RWPE2 (cell line): Measurements from ENCODE around the gene PRMT9.

Source experiments
- ATAC-seq: fragments of 200-7000 bp; cut with Tn5 transposase; 3 replicates; pipeline ENCODE4 v1.9.1; 2021; ENCODE audit warnings: low read depth
- DNase-seq: peaks from one replicate; pipeline ENCODE4 v3.0.0-alpha.2; 2020; ENCODE audit warnings: low spot score
- H3K27ac ChIP-seq: fragments of 450-650 bp; 2 replicates; pipeline ENCODE4 v1.5.1; 2017; ENCODE audit warnings: mild to moderate bottlenecking; ENCODE audit not compliant: poor library complexity, severe bottlenecking
- H3K27me3 ChIP-seq: fragments of 250-450 bp; sonication (Bioruptor Pico); 2 replicates; pipeline ENCODE4 v1.5.1; 2021; ENCODE audit warnings: mild to moderate bottlenecking, moderate library complexity; ENCODE audit not compliant: insufficient read depth, poor library complexity, severe bottlenecking
- H3K36me3 ChIP-seq: fragments of 250-450 bp; sonication (Bioruptor Pico); 2 replicates; pipeline ENCODE4 v1.5.1; 2020; ENCODE audit warnings: low read depth, mild to moderate bottlenecking, moderate library complexity
- H3K4me1 ChIP-seq: fragments of 250-450 bp; sonication (Bioruptor Pico); 2 replicates; pipeline ENCODE4 v1.5.1; 2021; ENCODE audit warnings: mild to moderate bottlenecking, moderate library complexity; ENCODE audit not compliant: insufficient read depth, poor library complexity, severe bottlenecking
- H3K4me3 ChIP-seq: fragments of 250-450 bp; sonication (Bioruptor Pico); 2 replicates; pipeline ENCODE4 v1.5.1; 2021; ENCODE audit warnings: mild to moderate bottlenecking, moderate library complexity; ENCODE audit not compliant: severe bottlenecking
- H3K9me3 ChIP-seq: fragments of 250-450 bp; sonication (Bioruptor Pico); 2 replicates; pipeline ENCODE4 v1.5.1; 2021; ENCODE audit warnings: mild to moderate bottlenecking, moderate library complexity; ENCODE audit not compliant: severe bottlenecking
- CTCF ChIP-seq: fragments of 450-650 bp; IDR thresholded peaks from one replicate; pipeline ENCODE4 v1.5.1; 2017; ENCODE audit warnings: mild to moderate bottlenecking, moderate library complexity; ENCODE audit not compliant: poor library complexity, severe bottlenecking

The PRMT9 gene

GRCh38 chr4:147714575-147715401 is 30.8 kb upstream of the PRMT9 start:
- H3K27me3 ChIP-seq, result no peaks in the 10 kb centered on the region
- no peak overlapping the region for H3K4me3 ChIP-seq
- peaks cover 15% of the 10 kb centered on the region for H3K4me1 ChIP-seq
- TF ChIP-seq CTCF, result no peak
- H3K27ac ChIP-seq, result peak overlapping the region; percentile 64
- no peaks in the 10 kb centered on the region for H3K36me3 ChIP-seq
- H3K9me3 ChIP-seq, result no peaks in the 10 kb centered on the region
- peak; percentile 97 for ATAC-seq
- no peak for DNase-seq

GRCh38 chr4:147709999-147710398 is 26.0 kb upstream of the PRMT9 start:
- peak; percentile 48; the same call in 1 of the 3 replicates for ATAC-seq
- DNase-seq, result no peak
- no peak for TF ChIP-seq CTCF
- Histone ChIP-seq H3K9me3 (no peaks in the 10 kb centered on the region), H3K36me3 (no peaks in the 10 kb centered on the region), H3K27ac (no peak overlapping the region), H3K4me3 (no peak overlapping the region), H3K4me1 (peaks cover 11% of the 10 kb centered on the region), H3K27me3 (no peaks in the 10 kb centered on the region)

DNA sequence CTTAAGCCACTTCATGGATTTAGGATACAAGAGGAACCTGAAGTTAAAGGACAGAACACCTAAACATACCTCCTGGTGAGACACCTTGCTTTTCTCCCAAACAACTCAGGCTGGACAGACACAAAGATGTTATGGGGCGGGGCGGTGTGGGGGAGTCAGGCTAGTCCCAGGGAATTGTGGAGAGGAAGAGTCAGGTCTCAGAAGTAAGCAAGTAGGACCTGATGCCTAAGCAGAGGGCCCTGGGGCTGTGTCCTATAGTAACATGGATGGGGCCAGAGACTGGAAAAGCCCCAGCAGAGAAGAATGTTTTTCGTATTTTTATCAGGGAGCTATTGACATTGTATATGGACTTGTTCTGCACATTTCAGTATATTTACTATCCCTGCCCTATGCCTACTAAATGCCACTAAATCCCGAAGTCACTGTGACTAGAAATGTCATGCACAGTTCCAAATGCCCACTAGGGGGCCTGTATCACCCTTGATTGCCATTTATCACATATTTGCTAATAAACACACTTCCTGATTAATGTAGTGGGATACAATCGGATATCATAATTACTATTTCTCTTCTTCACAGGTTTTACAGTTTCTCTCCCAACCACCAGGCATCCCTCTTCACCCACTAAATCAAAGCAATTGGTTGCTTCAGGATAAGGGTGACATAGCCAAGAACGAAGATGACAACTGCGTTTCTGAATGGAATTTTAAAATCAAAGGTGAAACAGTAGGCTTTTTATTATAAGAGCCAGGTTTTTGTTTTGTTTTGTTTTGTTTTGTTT is 24.1 kb upstream of the PRMT9 start:
- H3K9me3 ChIP-seq, result no peaks in the 10 kb centered on the region
- peak; percentile 60 for ATAC-seq
- H3K27me3 ChIP-seq, result no peaks in the 10 kb centered on the region
- no peak for DNase-seq
- no peak overlapping the region for H3K27ac ChIP-seq
- TF ChIP-seq CTCF, result peak; percentile 91
- no peak overlapping the region for H3K4me3 ChIP-seq
- H3K36me3 ChIP-seq, result no peaks in the 10 kb centered on the region
- H3K4me1 ChIP-seq, result no peaks in the 10 kb centered on the region

GRCh38 chr4:147704846-147705245 is 20.9 kb upstream of the PRMT9 start:
- no peaks in the 10 kb centered on the region for H3K9me3 ChIP-seq
- ATAC-seq (no peak), DNase-seq (no peak)
- no peak overlapping the region for H3K4me3 ChIP-seq
- H3K4me1 ChIP-seq, result no peaks in the 10 kb centered on the region
- no peaks in the 10 kb centered on the region for H3K27me3 ChIP-seq
- TF ChIP-seq CTCF, result no peak
- H3K36me3 ChIP-seq, result no peaks in the 10 kb centered on the region
- no peak overlapping the region for H3K27ac ChIP-seq
